Osteocyte (in vitro differentiated cells): ENCODE results near the gene NUMBL. TPM values are rescaled to one million over a fixed set of nuclear protein-coding genes. Genes with fewer than 3 reads are reported as not detected.
"Not testable (repeated sequence)": the region's sequence is repeated elsewhere in the genome, so short reads cannot be mapped to it uniquely, and the experiment has no call there.

Source experiments
- DNase-seq: peaks from one replicate; pipeline ENCODE4 v3.0.0; 2021; ENCODE audit warnings: mixed read lengths; ENCODE audit not compliant: unreplicated experiment; ENCODE audit errors: extremely low spot score
- H3K27ac Mint-ChIP-seq: one replicate; pipeline ENCODE4 v1.8.0; 2021; ENCODE audit warnings: mild to moderate bottlenecking, mixed read lengths; ENCODE audit not compliant: unreplicated experiment
- H3K27me3 Mint-ChIP-seq: one replicate; pipeline ENCODE4 v1.8.0; 2021; ENCODE audit warnings: mixed read lengths; ENCODE audit not compliant: unreplicated experiment
- H3K36me3 Mint-ChIP-seq: one replicate; pipeline ENCODE4 v1.8.0; 2021; ENCODE audit warnings: mixed read lengths; ENCODE audit not compliant: unreplicated experiment
- H3K4me1 Mint-ChIP-seq: one replicate; pipeline ENCODE4 v1.8.0; 2021; ENCODE audit warnings: mixed read lengths; ENCODE audit not compliant: unreplicated experiment
- H3K4me3 Mint-ChIP-seq: one replicate; pipeline ENCODE4 v1.8.0; 2021; ENCODE audit warnings: mild to moderate bottlenecking, moderate library complexity, mixed read lengths; ENCODE audit not compliant: unreplicated experiment
- H3K9me3 Mint-ChIP-seq: one replicate; pipeline ENCODE4 v1.8.0; 2021; ENCODE audit warnings: mixed read lengths; ENCODE audit not compliant: unreplicated experiment
- total RNA-seq: library from RNA; stranded (reverse); gene quantifications from 2 replicates; pipeline ENCODE4 v1.2.1, GENCODE V29; 2021
- TF ChIP-seq, protein P1 (sequence below): fragments of 200-600 bp; sonication (generic); IDR thresholded peaks from 2 replicates; pipeline ENCODE4 v1.5.0; 2021; ENCODE audit warnings: antibody characterized with exemption, mild to moderate bottlenecking, moderate library complexity

Gene NUMBL
- total RNA-seq, 1 donor from 2014 or later: 67.1 TPM

DNA sequence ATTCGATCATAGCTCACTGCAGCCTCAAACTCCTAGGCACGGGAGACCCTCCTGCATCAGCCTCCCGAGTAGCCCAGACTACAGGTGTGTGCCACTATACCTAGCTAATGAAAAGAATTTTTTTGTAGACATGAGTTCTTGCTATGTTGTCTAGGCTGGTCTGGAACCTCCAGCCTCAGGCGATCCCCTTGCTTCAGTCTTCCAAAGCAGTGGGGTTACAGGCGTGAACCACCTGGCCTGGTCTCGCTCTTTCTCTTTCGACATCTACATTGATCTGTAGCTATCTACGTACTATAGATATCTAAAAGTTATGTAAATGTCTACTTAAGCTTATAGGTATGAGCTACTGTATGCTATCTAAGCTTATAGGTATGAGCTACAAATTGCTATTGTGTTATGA, 32.4 kb downstream of the NUMBL start:
- peaks cover 3% of the 10 kb centered on the region for H3K27me3 Mint-ChIP-seq
- no peak for DNase-seq
- H3K36me3 Mint-ChIP-seq: no peaks in the 10 kb centered on the region
- TF ChIP-seq, protein P1, sequence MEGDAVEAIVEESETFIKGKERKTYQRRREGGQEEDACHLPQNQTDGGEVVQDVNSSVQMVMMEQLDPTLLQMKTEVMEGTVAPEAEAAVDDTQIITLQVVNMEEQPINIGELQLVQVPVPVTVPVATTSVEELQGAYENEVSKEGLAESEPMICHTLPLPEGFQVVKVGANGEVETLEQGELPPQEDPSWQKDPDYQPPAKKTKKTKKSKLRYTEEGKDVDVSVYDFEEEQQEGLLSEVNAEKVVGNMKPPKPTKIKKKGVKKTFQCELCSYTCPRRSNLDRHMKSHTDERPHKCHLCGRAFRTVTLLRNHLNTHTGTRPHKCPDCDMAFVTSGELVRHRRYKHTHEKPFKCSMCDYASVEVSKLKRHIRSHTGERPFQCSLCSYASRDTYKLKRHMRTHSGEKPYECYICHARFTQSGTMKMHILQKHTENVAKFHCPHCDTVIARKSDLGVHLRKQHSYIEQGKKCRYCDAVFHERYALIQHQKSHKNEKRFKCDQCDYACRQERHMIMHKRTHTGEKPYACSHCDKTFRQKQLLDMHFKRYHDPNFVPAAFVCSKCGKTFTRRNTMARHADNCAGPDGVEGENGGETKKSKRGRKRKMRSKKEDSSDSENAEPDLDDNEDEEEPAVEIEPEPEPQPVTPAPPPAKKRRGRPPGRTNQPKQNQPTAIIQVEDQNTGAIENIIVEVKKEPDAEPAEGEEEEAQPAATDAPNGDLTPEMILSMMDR: no peak
- H3K9me3 Mint-ChIP-seq: no peaks in the 10 kb centered on the region
- no peak overlapping the region for H3K27ac Mint-ChIP-seq
- H3K4me3 Mint-ChIP-seq: no peak overlapping the region
- peaks cover 4% of the 10 kb centered on the region for H3K4me1 Mint-ChIP-seq

DNA sequence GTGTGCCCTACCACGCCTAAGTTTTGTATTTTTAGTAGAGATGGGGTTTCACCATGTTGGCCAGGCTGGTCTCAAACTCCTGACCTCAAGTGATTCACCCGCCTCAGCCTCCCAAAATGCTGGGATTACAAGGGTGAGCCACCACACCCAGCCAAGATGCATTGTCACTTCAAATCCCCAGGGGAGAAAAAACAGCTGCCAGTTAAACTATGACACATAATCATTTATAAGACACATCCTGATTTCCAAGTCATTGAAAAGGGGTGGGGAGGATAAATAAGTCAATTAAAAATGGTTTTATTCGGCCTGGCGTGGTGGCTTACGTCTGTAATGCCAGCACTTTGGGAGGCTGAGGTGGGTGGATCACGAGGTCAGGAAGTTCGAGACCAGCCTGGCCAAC, 34.8 kb downstream of the NUMBL start:
- H3K4me3 Mint-ChIP-seq, H3K27ac Mint-ChIP-seq, H3K27me3 Mint-ChIP-seq, H3K36me3 Mint-ChIP-seq, H3K9me3 Mint-ChIP-seq, DNase-seq: not testable (repeated sequence)
- H3K4me1 Mint-ChIP-seq: peaks cover 12% of the 10 kb centered on the region

DNA sequence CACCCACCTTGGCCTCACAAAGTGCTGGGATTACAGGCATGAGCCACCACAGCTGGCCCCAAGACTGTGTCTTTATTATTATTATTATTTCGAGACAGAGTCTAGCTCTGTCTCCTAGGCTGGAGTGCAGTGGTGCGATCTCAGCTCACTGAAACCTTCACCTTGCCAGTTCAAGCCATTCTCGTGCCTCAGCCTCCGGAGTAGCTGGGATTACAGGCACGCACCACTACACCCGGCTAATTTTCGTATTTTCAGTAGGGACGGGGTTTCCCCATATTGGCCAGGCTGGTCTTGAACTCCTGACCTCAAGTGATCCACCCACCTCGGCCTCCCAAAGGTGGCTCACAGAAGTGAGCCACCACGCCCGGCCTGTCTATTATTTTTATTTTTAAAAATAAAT, 38.1 kb downstream of the NUMBL start:
- H3K27ac Mint-ChIP-seq, H3K9me3 Mint-ChIP-seq, H3K4me3 Mint-ChIP-seq, DNase-seq, H3K36me3 Mint-ChIP-seq, H3K27me3 Mint-ChIP-seq: not testable (repeated sequence)
- H3K4me1 Mint-ChIP-seq: peaks cover 15% of the 10 kb centered on the region

DNA sequence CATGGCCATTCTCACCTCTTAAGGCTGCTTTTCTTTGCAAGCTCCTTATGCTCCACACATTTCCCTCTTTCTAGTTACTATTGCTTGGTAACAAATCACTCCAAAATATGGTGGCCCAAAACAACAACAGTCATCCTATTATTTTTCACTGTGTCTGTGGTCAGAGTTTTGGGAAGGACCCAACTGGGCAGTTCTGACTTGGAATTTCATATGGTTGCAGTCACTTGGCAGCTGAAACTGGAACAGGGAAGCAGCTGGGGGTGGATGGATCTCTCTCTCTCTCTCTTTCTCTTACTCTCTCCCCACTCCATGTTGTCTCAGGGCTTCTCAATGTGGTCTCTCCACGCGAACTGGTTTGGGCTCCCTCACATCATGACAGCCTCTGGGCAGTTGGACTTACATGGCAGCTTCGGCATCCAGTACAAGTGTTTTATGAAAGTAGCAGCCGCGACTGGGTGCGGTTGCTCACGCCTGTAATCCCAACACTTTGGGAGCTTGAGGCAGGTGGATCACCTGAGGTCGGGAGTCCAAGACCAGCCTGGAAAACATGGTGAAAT, 39.6 kb downstream of the NUMBL start:
- H3K9me3 Mint-ChIP-seq: no peaks in the 10 kb centered on the region
- H3K27me3 Mint-ChIP-seq: no peaks in the 10 kb centered on the region
- TF ChIP-seq, protein P1: no peak
- no peaks in the 10 kb centered on the region for H3K36me3 Mint-ChIP-seq
- peaks cover 27% of the 10 kb centered on the region for H3K4me1 Mint-ChIP-seq
- no peak for DNase-seq
- H3K27ac Mint-ChIP-seq: peak overlapping the region; percentile 36
- H3K4me3 Mint-ChIP-seq: no peak overlapping the region

DNA sequence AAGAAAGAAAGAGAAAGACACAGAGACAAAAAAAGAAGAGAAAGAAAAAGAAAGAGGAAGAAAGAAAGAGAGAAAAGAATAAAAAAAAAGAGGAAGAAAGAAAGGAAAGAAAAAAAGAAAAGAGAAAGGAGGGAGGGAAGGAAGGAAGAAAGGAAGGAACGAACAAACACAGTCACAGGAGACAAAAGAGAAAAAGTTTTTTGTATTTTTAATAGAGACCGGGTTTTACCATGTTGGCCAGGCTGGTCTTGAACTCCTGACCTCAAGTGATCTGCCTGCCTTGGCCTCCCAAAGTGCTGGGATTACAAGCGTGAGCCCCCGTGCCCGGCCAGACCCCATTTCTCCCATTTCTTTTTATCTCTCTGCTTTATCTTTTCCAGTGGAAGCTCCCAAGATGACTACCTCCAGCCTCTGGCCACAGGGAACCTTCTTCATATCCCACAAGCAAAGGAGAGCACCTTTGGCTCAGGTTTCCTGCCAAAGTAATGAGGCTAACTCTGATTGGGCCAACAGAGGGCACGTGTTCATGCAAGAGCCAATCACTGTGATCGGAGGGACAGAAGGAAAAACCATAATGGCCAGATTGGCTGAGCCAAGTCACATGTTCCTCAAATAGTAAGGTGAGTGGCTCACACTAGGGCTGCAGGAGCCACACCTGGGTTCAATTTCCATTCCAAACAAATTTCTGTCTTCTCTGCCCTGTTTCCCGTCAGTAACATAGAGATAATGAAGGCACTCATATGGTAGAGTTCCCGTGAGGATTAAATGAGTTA, 40.4 kb downstream of the NUMBL start:
- DNase-seq, H3K36me3 Mint-ChIP-seq, H3K27me3 Mint-ChIP-seq, H3K9me3 Mint-ChIP-seq, H3K4me3 Mint-ChIP-seq: not testable (repeated sequence)
- H3K27ac Mint-ChIP-seq: peak overlapping the region; percentile 36
- H3K4me1 Mint-ChIP-seq: peaks cover 34% of the 10 kb centered on the region

DNA sequence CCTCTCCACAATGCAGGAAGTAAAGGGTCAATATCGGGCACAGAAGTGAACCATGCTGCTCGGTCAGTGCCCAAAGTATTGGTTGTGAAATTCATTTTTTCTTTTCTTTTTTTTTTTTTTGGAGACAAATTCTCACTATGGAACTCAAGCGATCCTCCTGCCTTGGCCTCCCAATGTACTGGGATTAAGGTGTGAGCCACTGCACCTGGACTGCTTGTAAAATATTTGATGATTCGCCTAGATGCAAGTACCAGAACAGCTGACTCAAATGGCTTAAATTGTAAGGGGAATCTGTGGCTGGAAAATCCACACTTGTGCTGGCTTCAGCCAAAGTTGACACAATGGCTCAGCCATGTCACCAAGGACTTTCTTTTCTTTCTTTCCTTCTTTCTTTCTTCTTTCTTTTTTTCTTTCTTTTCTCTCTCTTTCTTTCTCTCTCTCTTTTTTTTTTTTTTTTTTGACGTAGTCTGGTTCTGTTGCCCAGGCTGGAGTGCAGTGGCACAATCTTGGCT, 43.7 kb downstream of the NUMBL start:
- Mint-ChIP-seq H3K36me3 (no peaks in the 10 kb centered on the region), H3K4me3 (no peak overlapping the region), H3K27ac (peak overlapping the region; percentile 87), H3K9me3 (no peaks in the 10 kb centered on the region), H3K27me3 (no peaks in the 10 kb centered on the region), H3K4me1 (peaks cover 42% of the 10 kb centered on the region)
- TF ChIP-seq, protein P1: no peak
- no peak for DNase-seq
